ENCODE measurements around the gene HS2ST1.

DNA sequence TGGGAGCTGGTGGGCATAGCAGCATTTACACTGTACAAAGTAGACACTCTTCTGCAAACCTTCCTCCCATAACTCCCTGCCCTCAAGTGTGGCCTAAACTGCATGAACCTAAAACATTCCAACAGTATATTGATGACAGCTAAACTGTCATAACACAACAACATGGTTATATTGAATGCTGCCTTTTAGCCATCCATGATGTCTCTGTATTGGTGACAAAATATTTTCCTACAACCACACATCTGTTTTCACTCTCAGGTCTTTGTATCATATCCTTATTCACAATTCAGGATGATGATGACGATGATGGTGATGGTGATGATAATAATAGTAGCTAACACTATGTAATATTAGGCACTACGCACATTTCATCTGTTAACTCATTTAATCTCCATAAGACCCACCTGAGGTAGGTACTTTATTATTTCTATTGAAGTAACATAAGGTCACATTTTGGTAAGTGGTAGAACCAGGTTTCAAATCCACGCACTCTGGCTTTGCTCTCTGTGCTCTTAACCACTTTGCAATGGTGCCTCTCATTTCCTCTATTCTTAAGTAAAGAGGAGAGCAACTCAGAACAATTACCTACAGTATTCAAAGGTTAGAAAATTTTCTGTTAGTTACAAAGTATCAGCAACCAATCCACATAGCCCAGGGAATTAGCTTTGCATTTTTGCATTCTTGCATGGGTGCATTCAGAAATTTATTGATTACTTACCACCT is 229.1 kb downstream of the HS2ST1 start:
- TF ChIP-seq EZH2 (IDR thresholded peaks at IDR 0.05; ENCODE audit: low read depth, unreplicated experiment), result no peak
- TF ChIP-seq, protein P1, sequence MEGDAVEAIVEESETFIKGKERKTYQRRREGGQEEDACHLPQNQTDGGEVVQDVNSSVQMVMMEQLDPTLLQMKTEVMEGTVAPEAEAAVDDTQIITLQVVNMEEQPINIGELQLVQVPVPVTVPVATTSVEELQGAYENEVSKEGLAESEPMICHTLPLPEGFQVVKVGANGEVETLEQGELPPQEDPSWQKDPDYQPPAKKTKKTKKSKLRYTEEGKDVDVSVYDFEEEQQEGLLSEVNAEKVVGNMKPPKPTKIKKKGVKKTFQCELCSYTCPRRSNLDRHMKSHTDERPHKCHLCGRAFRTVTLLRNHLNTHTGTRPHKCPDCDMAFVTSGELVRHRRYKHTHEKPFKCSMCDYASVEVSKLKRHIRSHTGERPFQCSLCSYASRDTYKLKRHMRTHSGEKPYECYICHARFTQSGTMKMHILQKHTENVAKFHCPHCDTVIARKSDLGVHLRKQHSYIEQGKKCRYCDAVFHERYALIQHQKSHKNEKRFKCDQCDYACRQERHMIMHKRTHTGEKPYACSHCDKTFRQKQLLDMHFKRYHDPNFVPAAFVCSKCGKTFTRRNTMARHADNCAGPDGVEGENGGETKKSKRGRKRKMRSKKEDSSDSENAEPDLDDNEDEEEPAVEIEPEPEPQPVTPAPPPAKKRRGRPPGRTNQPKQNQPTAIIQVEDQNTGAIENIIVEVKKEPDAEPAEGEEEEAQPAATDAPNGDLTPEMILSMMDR (conservative IDR thresholded peaks at IDR 0.05; ENCODE audit: low read depth in 2 of 2), result no peak
